HepG2 (cell line): ENCODE measurements around the gene ALB. TPM values are rescaled to one million over a fixed set of nuclear protein-coding genes. Genes with fewer than 3 reads are reported as not detected.

Source experiments
- CBFB ChIP-seq: sonication (generic); formaldehyde crosslinking; IDR thresholded peaks from 2 replicates; pipeline ENCODE4 v1.4.0; 2020; ENCODE audit warnings: missing genetic modification reagents
- KLF9 ChIP-seq: IDR thresholded peaks from 2 replicates; pipeline ENCODE4 v1.6.1; 2016; ENCODE audit warnings: low read depth
- MED8 ChIP-seq: sonication (generic); formaldehyde crosslinking; IDR thresholded peaks from 2 replicates; pipeline ENCODE4 v1.8.1; 2023; ENCODE audit warnings: mild to moderate bottlenecking, missing genetic modification reagents; ENCODE audit not compliant: insufficient replicate concordance
- NFIC ChIP-seq: IDR thresholded peaks from 2 replicates; pipeline ENCODE4 v1.6.1; 2012; ENCODE audit warnings: mild to moderate bottlenecking, low read length, inconsistent platforms
- PITX1 ChIP-seq: sonication (generic); formaldehyde crosslinking; IDR thresholded peaks from 2 replicates; pipeline ENCODE4 v1.5.1; 2020; ENCODE audit warnings: mild to moderate bottlenecking, missing genetic modification reagents
- PPARG ChIP-seq: conservative IDR thresholded peaks from 2 replicates; pipeline ENCODE4 v1.6.1; 2016; ENCODE audit warnings: missing biosample characterization, missing genetic modification reagents
- PRMT3 ChIP-seq: sonication (generic); formaldehyde crosslinking; IDR thresholded peaks from 2 replicates; pipeline ENCODE4 v1.8.1; 2022; ENCODE audit warnings: low read depth, mild to moderate bottlenecking, moderate library complexity, missing genetic modification reagents, borderline replicate concordance
- RXRB ChIP-seq: IDR thresholded peaks from 2 replicates; pipeline ENCODE4 v1.6.1; 2016; ENCODE audit warnings: borderline replicate concordance, missing genetic modification reagents, missing compliant biosample characterization
- SATB2 ChIP-seq: sonication (generic); formaldehyde crosslinking; IDR thresholded peaks from 2 replicates; pipeline ENCODE4 v1.5.0; 2020; ENCODE audit warnings: missing genetic modification reagents
- SP2 ChIP-seq: sonication (generic); formaldehyde crosslinking; IDR thresholded peaks from 2 replicates; pipeline ENCODE4 v1.5.1; 2020; ENCODE audit warnings: mild to moderate bottlenecking, missing genetic modification reagents
- SRSF1 ChIP-seq: fragments of 200-400 bp; formaldehyde crosslinking; optimal IDR thresholded peaks from 2 replicates; pipeline ENCODE3; 2017; ENCODE audit warnings: mild to moderate bottlenecking, low read depth, low read length, moderate library complexity
- ZBTB7B ChIP-seq: sonication (generic); formaldehyde crosslinking; IDR thresholded peaks from 2 replicates; pipeline ENCODE4 v1.4.0; 2020; ENCODE audit warnings: missing genetic modification reagents
- ZFP36L1 ChIP-seq: sonication (generic); formaldehyde crosslinking; IDR thresholded peaks from 2 replicates; pipeline ENCODE4 v1.8.0; 2022; ENCODE audit warnings: mild to moderate bottlenecking, missing genetic modification reagents, moderate library complexity
- ZNF136 ChIP-seq: sonication (generic); formaldehyde crosslinking; IDR thresholded peaks from 2 replicates; pipeline ENCODE4 v1.8.1; 2022; ENCODE audit warnings: low read depth, mild to moderate bottlenecking, moderate library complexity, missing genetic modification reagents
- ZNF350 ChIP-seq: sonication (generic); formaldehyde crosslinking; IDR thresholded peaks from 2 replicates; pipeline ENCODE4 v1.4.0; 2020; ENCODE audit warnings: mild to moderate bottlenecking, low read depth, missing genetic modification reagents, borderline replicate concordance
- ZNF607 ChIP-seq: sonication (generic); formaldehyde crosslinking; IDR thresholded peaks from 2 replicates; pipeline ENCODE4 v1.5.1; 2020; ENCODE audit warnings: missing genetic modification reagents, mild to moderate bottlenecking, borderline replicate concordance
- ZNF629 ChIP-seq: sonication (generic); formaldehyde crosslinking; conservative IDR thresholded peaks from 2 replicates; pipeline ENCODE4 v1.5.0; 2020; ENCODE audit warnings: missing genetic modification reagents
- ZNF670 ChIP-seq: sonication (generic); formaldehyde crosslinking; IDR thresholded peaks from 2 replicates; pipeline ENCODE4 v1.8.0; 2022; ENCODE audit warnings: mild to moderate bottlenecking, missing genetic modification reagents, borderline replicate concordance
- ZNF672 ChIP-seq: sonication (generic); formaldehyde crosslinking; IDR thresholded peaks from 2 replicates; pipeline ENCODE4 v1.8.1; 2022; ENCODE audit warnings: missing genetic modification reagents
- ZNF749 ChIP-seq: sonication (generic); formaldehyde crosslinking; IDR thresholded peaks from 2 replicates; pipeline ENCODE4 v1.8.0; 2022; ENCODE audit warnings: mild to moderate bottlenecking, missing genetic modification reagents, moderate library complexity, borderline replicate concordance
- polyA plus RNA-seq, 8 experiments: library from polyadenylated mRNA; depleted of rRNA in 3 of 8; stranded (reverse) in 7 of 8; unstranded in 1 of 8; fragments of >200 nt; fragmentation: Illumina TruSeq in 4 of 8; extraction: Trizol in 4 of 8; gene quantifications; 2 replicates each; pipeline versions ENCODE4 v1.2.1 to v1.2.3, GENCODE V29; 2011 to 2016; ENCODE audit warnings: low read depth in 4 of 8, missing spikeins in 1 of 8, mixed read lengths in 1 of 8; ENCODE audit not compliant: insufficient read depth in 1 of 8
- total RNA-seq, 5 experiments: library from RNA; depleted of rRNA; stranded (reverse); fragments of >200 nt; fragmentation: Illumina TruSeq; extraction: Trizol; gene quantifications; 2 replicates each; pipeline ENCODE4 v1.2.3, GENCODE V29; 2016; ENCODE audit warnings: low read depth in 1 of 5
- TF ChIP-seq, protein P1 (sequence below): sonication (generic); formaldehyde crosslinking; IDR thresholded peaks from 2 replicates; pipeline ENCODE4 v1.5.0; 2020; ENCODE audit warnings: missing genetic modification reagents, mild to moderate bottlenecking, borderline replicate concordance
- TF ChIP-seq, protein P2 (sequence below): IDR thresholded peaks from 2 replicates; pipeline ENCODE4 v1.6.1; 2016; ENCODE audit warnings: mild to moderate bottlenecking, missing biosample characterization, missing genetic modification reagents
- TF ChIP-seq, protein P3 (sequence below): sonication (generic); formaldehyde crosslinking; IDR thresholded peaks from 2 replicates; pipeline ENCODE4 v1.5.1; 2020; ENCODE audit warnings: missing genetic modification reagents, mild to moderate bottlenecking, borderline replicate concordance

ALB gene
- total and polyA plus RNA-seq, 2 of the 13 experiments (the other 11 are each of a cell fraction or from before 2014, with no cell fraction given) = 22,259 to 22,625 TPM

DNA sequence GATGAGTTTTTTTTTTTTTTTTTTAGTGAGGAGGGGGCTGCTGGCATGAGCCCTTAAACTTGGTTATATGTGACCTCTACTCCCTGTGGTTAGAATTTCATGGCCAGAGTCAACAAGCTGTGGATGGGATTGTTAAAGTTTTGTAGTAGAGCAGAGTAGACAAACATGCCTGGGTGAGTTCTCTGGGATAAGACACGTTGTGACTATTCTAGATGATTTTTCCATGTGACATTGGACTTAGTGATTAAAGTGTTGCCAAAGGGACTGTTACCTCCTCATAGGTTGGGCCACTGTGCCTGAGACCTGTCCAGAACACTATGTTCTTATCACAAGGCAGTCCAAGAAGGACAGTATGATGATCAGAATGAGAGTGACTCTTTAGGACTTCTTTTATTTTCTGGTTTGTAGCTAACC lies 28.8 kb upstream of the ALB start (continued):
- no peak for TF ChIP-seq PRMT3 (CRISPR knock-in tag)
- no peak for TF ChIP-seq ZNF350 (CRISPR knock-in tag)
- peak; percentile 59 for TF ChIP-seq RXRB (CRISPR knock-in tag)
- TF ChIP-seq ZNF629 (CRISPR knock-in tag) = no peak
- peak; percentile 52; the same call in 1 of the 2 replicates for TF ChIP-seq ZNF749 (CRISPR knock-in tag)
- no peak for TF ChIP-seq ZNF670 (CRISPR knock-in tag)
- TF ChIP-seq KLF9 (CRISPR knock-in tag) = 0 out of 2 replicates have a peak, but pooled peaks have one; percentile 64
- TF ChIP-seq, protein P1, sequence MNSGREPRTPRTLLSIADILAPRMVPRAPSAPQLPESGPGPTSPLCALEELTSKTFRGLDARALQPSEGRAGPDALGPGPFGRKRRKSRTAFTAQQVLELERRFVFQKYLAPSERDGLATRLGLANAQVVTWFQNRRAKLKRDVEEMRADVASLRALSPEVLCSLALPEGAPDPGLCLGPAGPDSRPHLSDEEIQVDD (CRISPR knock-in tag) = no peak
- TF ChIP-seq ZFP36L1 (CRISPR knock-in tag) = peak; percentile 59; the same call in 1 of the 2 replicates
- TF ChIP-seq SRSF1 = no peak
- peak; percentile 75; the same call in 1 of the 2 replicates for TF ChIP-seq PITX1 (CRISPR knock-in tag)
- no peak for TF ChIP-seq SATB2 (CRISPR knock-in tag)
- no peak for TF ChIP-seq ZNF672
- TF ChIP-seq MED8 (CRISPR knock-in tag) = peak; percentile 50
- peak; percentile 74 for TF ChIP-seq PPARG (CRISPR knock-in tag)
- peak; percentile 40; the same call in 1 of the 2 replicates for TF ChIP-seq ZNF607
- TF ChIP-seq SP2 (CRISPR knock-in tag) = no peak
- peak; percentile 98 for TF ChIP-seq CBFB (CRISPR knock-in tag)
- TF ChIP-seq, protein P2, sequence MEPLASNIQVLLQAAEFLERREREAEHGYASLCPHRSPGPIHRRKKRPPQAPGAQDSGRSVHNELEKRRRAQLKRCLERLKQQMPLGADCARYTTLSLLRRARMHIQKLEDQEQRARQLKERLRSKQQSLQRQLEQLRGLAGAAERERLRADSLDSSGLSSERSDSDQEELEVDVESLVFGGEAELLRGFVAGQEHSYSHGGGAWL (CRISPR knock-in tag) = no peak
- TF ChIP-seq, protein P3, sequence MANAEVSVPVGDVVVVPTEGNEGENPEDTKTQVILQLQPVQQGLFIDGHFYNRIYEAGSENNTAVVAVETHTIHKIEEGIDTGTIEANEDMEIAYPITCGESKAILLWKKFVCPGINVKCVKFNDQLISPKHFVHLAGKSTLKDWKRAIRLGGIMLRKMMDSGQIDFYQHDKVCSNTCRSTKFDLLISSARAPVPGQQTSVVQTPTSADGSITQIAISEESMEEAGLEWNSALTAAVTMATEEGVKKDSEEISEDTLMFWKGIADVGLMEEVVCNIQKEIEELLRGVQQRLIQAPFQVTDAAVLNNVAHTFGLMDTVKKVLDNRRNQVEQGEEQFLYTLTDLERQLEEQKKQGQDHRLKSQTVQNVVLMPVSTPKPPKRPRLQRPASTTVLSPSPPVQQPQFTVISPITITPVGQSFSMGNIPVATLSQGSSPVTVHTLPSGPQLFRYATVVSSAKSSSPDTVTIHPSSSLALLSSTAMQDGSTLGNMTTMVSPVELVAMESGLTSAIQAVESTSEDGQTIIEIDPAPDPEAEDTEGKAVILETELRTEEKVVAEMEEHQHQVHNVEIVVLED (CRISPR knock-in tag) = peak; percentile 26; the same call in 1 of the 2 replicates
- TF ChIP-seq ZNF136 (CRISPR knock-in tag) = no peak
- peak; percentile 71; the same call in 1 of the 2 replicates for TF ChIP-seq NFIC
- TF ChIP-seq ZBTB7B (CRISPR knock-in tag) = peak; percentile 34; the same call in 1 of the 2 replicates
